Liver (tissue), 9 donors: ENCODE measurements around the gene RAC2. TPM values are rescaled to one million over a fixed set of nuclear protein-coding genes. Genes with fewer than 3 reads are reported as not detected.

Experiments used
- DNase-seq: peaks from one replicate; pipeline ENCODE4 v3.0.0-alpha.2; 2017; ENCODE audit warnings: low spot score
- H3K27ac ChIP-seq, 2 donors: one replicate each; pipeline ENCODE4 v1.7.0; 2013; ENCODE audit warnings: inconsistent platforms in 2 of 2, low read length in 2 of 2, control low read depth in 1 of 2, low read depth in 1 of 2, mild to moderate bottlenecking in 1 of 2
- H3K27me3 ChIP-seq, 4 donors: one replicate each; pipeline versions ENCODE4 v1.6.1 to v1.7.0; 2013; ENCODE audit warnings: low read length in 3 of 4, inconsistent platforms in 1 of 4, mild to moderate bottlenecking in 1 of 4, moderate library complexity in 1 of 4; ENCODE audit not compliant: control insufficient read depth in 4 of 4, insufficient read depth in 4 of 4
- H3K36me3 ChIP-seq, 4 donors: one replicate each; pipeline versions ENCODE4 v1.6.1 to v1.7.0; 2013; ENCODE audit warnings: low read length in 3 of 4, mild to moderate bottlenecking in 3 of 4, low read depth in 1 of 4, moderate library complexity in 1 of 4; ENCODE audit not compliant: control insufficient read depth in 4 of 4, insufficient read depth in 3 of 4
- H3K4me1 ChIP-seq, 4 donors: one replicate each; pipeline versions ENCODE4 v1.6.1 to v1.7.0; 2013; ENCODE audit warnings: low read length in 3 of 4, mild to moderate bottlenecking in 3 of 4, moderate library complexity in 1 of 4; ENCODE audit not compliant: control insufficient read depth in 4 of 4, insufficient read depth in 4 of 4
- H3K4me3 ChIP-seq, 3 donors: one replicate each; pipeline versions ENCODE4 v1.6.1 to v1.7.0; 2013; ENCODE audit warnings: low read length in 3 of 3, control low read depth in 1 of 3, low read depth in 1 of 3, mild to moderate bottlenecking in 1 of 3
- H3K9ac ChIP-seq, 2 donors: one replicate each; pipeline ENCODE4 v1.7.0; 2013; ENCODE audit warnings: low read length in 2 of 2, mild to moderate bottlenecking in 2 of 2, moderate library complexity in 2 of 2, control low read depth in 1 of 2, low read depth in 1 of 2
- H3K9me3 ChIP-seq, 4 donors: one replicate each; pipeline versions ENCODE4 v1.6.1 to v1.7.0; 2013; ENCODE audit warnings: low read length in 3 of 4; ENCODE audit not compliant: control insufficient read depth in 4 of 4
- EGR1 ChIP-seq, 2 donors: IDR thresholded peaks; 2 replicates each; pipeline ENCODE4 v1.6.1; 2016 to 2018; ENCODE audit warnings: antibody characterized with exemption in 2 of 2, low read depth in 2 of 2
- FOXA1 ChIP-seq: IDR thresholded peaks from 2 replicates; pipeline ENCODE4 v1.6.1; 2016; ENCODE audit warnings: antibody characterized with exemption
- FOXA2 ChIP-seq: IDR thresholded peaks from 2 replicates; pipeline ENCODE4 v1.6.1; 2016; ENCODE audit warnings: antibody characterized with exemption
- HNF4A ChIP-seq, 2 donors: conservative IDR thresholded peaks; 2 replicates each; pipeline ENCODE4 v1.6.1; 2016; ENCODE audit warnings: antibody characterized with exemption in 2 of 2, mild to moderate bottlenecking in 2 of 2
- HNF4G ChIP-seq: IDR thresholded peaks from 2 replicates; pipeline ENCODE4 v1.6.1; 2016; ENCODE audit warnings: antibody characterized with exemption
- JUND ChIP-seq, 2 donors: IDR thresholded peaks; 2 replicates each; pipeline ENCODE4 v1.6.1; 2016; ENCODE audit warnings: antibody characterized with exemption in 2 of 2
- RAD21 ChIP-seq, 2 donors: IDR thresholded peaks; 2 replicates each; pipeline ENCODE4 v1.6.1; 2016; ENCODE audit warnings: antibody characterized with exemption in 2 of 2, mild to moderate bottlenecking in 2 of 2
- RXRA ChIP-seq, 2 donors: IDR thresholded peaks; 2 replicates each; pipeline ENCODE4 v1.6.1; 2017 to 2018; ENCODE audit warnings: antibody characterized with exemption in 2 of 2, mild to moderate bottlenecking in 1 of 2
- TAF1 ChIP-seq: conservative IDR thresholded peaks from 2 replicates; pipeline ENCODE4 v1.6.1; 2016; ENCODE audit warnings: antibody characterized with exemption, mild to moderate bottlenecking
- YY1 ChIP-seq: IDR thresholded peaks from 2 replicates; pipeline ENCODE4 v1.6.1; 2016; ENCODE audit warnings: antibody characterized with exemption, mild to moderate bottlenecking
- WGBS: extraction: QIAGEN DNeasy Blood & Tissue Kit; methylation state at CpG from one replicate; pipeline ENCODE4 v1.1.7; 2013; 5-methylcytosine and 5-hydroxymethylcytosine counted together
- polyA plus RNA-seq, 2 donors: library from polyadenylated mRNA; stranded (reverse) in 1 of 2; unstranded in 1 of 2; fragments of 200-250 nt in 1 of 2; fragments of >200 nt in 1 of 2; fragmentation: Nextera tagmentation in 1 of 2; extraction: Ambion mirVana in 1 of 2; gene quantifications; one replicate each; pipeline versions ENCODE4 v1.2.1 to v1.2.3, GENCODE V29; 2013 to 2015
- total RNA-seq, 2 donors: library from RNA; depleted of rRNA; stranded (reverse); fragments of >200 nt; gene quantifications; one replicate each; pipeline ENCODE4 v1.2.3, GENCODE V29; 2014
- TF ChIP-seq, protein P1 (sequence below): IDR thresholded peaks from 2 replicates; pipeline ENCODE4 v1.6.1; 2016; ENCODE audit warnings: antibody characterized with exemption
- TF ChIP-seq, protein P2 (sequence below): IDR thresholded peaks from 2 replicates; pipeline ENCODE4 v1.6.1; 2016; ENCODE audit warnings: antibody characterized with exemption, mild to moderate bottlenecking
- TF ChIP-seq, protein P3 (sequence below): fragments of 150-350 bp; IDR thresholded peaks from 2 replicates; pipeline ENCODE4 v1.5.1; 2017; ENCODE audit warnings: improper control_type of control experiment, low read depth, low read length; ENCODE audit not compliant: missing input control
- TF ChIP-seq, protein P4 (sequence below): IDR thresholded peaks from 2 replicates; pipeline ENCODE4 v1.6.1; 2016; ENCODE audit warnings: antibody characterized with exemption
- donor health status: healthy.
- donor health status: healthy.
- donor health status: healthy.
- donor health status: healthy.
- donor health status: healthy.

Gene RAC2
- total and polyA plus RNA-seq, 4 donors = 4.0 to 15.0 (median 7.4) TPM

DNA sequence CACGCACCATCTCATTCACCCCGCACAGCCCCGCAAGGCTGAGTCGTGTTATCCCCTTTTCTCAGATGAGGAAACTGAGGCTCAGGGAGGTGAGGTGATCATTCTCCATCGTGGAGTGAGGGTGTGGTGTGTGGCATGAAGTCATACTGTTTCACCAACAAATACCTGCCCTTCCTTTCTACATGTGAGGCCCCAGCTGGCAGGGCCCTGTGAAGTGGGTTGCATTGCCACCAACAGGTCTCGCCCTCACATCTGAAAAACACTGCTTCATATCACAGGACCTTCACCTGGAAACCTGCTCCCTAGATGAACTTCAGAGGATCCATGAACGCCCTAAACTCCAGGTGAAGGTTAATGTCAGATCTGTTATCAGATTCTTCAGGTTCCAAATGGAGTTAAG lies 36.1 kb downstream of the RAC2 start (continued):
- TF ChIP-seq, protein P1, sequence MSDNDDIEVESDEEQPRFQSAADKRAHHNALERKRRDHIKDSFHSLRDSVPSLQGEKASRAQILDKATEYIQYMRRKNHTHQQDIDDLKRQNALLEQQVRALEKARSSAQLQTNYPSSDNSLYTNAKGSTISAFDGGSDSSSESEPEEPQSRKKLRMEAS = no peak
- TF ChIP-seq FOXA2 (no peak), RAD21 (IDR thresholded peaks at IDR 0.05) (no peak)

DNA sequence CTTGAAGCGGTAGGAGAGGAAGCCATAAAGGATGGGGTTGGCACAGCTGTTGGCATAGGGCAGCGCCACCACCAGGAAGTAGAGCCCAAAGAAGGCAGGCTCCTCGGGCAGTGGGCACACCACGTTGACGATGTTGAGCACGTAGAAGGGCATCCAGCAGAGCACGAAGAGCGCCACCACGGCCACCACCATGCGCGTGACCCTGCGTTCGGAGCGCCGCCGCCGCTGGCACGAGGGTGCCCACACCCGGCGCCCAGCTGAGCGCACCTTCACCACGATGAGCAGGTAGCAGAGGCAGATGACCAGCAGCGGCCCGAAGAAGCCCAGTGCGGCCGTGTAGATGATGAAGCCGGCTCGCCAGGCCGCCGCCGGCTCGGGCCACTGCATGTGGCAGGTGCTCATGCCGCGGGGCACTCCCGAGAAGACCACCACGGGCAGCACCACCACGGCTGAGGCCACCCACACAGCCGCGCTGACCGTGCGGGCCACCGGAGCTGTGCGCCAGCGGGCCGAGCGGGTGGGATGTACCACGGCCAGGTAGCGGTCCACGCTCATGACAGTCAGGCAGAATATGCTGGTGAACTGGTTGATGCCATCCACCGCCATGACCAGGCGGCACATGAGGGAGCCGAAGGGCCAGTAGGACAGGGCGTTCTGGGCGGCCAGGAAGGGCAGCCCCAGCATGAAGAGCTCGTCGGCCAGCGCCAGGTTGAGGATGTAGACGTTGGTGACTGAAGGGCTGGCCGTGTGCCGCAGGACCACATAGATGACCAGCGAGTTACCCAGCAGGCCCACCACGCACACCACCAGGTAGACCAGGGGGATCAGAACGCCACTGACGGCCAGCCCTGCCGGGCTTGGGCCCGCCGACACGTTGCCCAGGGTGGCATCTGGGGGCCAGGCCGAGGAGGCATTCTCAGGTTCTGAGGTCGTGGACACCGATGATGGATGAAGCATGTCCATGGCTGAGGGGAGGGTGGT lies 36.9 kb downstream of the RAC2 start:
- DNase-seq = no peak
- Histone ChIP-seq H3K27ac (no peak overlapping the region), H3K9ac (no peak overlapping the region), H3K4me1 (no peaks in the 10 kb centered on the region), H3K36me3 (no peaks in the 10 kb centered on the region), H3K4me3 (no peak overlapping the region), H3K27me3 (peaks cover 0 to 4% (median 0%) of the 10 kb centered on the region in 4 donors), H3K9me3 (no peaks in the 10 kb centered on the region)
- TF ChIP-seq RXRA (IDR thresholded peaks at IDR 0.05) (no peak), EGR1 (IDR thresholded peaks at IDR 0.05; ENCODE audit: low read depth in 2 of 2) (no peak), FOXA2 (no peak), YY1 (no peak)
- TF ChIP-seq, protein P1 = no peak
- TF ChIP-seq, protein P2, sequence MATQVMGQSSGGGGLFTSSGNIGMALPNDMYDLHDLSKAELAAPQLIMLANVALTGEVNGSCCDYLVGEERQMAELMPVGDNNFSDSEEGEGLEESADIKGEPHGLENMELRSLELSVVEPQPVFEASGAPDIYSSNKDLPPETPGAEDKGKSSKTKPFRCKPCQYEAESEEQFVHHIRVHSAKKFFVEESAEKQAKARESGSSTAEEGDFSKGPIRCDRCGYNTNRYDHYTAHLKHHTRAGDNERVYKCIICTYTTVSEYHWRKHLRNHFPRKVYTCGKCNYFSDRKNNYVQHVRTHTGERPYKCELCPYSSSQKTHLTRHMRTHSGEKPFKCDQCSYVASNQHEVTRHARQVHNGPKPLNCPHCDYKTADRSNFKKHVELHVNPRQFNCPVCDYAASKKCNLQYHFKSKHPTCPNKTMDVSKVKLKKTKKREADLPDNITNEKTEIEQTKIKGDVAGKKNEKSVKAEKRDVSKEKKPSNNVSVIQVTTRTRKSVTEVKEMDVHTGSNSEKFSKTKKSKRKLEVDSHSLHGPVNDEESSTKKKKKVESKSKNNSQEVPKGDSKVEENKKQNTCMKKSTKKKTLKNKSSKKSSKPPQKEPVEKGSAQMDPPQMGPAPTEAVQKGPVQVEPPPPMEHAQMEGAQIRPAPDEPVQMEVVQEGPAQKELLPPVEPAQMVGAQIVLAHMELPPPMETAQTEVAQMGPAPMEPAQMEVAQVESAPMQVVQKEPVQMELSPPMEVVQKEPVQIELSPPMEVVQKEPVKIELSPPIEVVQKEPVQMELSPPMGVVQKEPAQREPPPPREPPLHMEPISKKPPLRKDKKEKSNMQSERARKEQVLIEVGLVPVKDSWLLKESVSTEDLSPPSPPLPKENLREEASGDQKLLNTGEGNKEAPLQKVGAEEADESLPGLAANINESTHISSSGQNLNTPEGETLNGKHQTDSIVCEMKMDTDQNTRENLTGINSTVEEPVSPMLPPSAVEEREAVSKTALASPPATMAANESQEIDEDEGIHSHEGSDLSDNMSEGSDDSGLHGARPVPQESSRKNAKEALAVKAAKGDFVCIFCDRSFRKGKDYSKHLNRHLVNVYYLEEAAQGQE = no peak
- WGBS = 94% methylated on average over 71 of the region's 71 CpGs

DNA sequence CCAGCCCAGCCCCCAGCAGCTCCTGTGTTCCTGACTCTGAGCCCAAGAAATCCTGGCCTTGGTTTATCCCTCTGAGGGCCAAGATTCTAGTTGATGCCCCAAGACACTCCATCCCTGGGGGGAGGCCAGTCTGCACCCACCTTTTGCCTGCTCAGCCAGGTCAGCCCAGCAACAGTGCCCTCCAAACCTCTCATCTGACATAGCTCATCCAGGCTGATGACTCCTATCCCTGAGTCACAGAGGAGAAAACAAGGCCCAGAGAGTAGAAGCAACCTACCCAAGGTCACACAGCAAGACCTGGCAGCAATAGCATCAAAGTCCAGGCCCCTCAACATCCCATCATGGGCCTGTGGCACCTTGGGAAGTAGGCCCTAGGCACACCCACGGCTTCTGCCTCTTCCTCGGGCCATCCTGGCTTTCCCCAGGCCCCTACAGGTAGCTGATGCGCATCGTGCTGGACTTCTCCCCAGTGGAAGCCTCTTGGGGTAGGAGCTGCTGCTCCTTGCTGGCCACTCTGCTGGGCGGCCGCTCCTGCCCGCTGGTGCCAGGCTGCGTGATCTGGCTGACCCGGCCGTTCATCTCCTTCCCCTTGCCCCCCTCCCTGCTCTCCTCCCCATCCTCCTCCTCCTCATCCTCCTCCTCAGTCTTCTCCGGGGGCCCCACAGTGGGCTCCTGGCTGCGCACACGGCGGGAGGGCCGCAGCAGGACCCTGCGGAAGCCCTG lies 37.8 kb downstream of the RAC2 start:
- no peak for DNase-seq
- 94% methylated on average over 16 of the region's 16 CpGs for WGBS
- TF ChIP-seq, protein P3, sequence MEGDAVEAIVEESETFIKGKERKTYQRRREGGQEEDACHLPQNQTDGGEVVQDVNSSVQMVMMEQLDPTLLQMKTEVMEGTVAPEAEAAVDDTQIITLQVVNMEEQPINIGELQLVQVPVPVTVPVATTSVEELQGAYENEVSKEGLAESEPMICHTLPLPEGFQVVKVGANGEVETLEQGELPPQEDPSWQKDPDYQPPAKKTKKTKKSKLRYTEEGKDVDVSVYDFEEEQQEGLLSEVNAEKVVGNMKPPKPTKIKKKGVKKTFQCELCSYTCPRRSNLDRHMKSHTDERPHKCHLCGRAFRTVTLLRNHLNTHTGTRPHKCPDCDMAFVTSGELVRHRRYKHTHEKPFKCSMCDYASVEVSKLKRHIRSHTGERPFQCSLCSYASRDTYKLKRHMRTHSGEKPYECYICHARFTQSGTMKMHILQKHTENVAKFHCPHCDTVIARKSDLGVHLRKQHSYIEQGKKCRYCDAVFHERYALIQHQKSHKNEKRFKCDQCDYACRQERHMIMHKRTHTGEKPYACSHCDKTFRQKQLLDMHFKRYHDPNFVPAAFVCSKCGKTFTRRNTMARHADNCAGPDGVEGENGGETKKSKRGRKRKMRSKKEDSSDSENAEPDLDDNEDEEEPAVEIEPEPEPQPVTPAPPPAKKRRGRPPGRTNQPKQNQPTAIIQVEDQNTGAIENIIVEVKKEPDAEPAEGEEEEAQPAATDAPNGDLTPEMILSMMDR = no peak
- TF ChIP-seq JUND (IDR thresholded peaks at IDR 0.05) = no peak
- TF ChIP-seq HNF4A (conservative IDR thresholded peaks at IDR 0.05) = no peak
- TF ChIP-seq, protein P4, sequence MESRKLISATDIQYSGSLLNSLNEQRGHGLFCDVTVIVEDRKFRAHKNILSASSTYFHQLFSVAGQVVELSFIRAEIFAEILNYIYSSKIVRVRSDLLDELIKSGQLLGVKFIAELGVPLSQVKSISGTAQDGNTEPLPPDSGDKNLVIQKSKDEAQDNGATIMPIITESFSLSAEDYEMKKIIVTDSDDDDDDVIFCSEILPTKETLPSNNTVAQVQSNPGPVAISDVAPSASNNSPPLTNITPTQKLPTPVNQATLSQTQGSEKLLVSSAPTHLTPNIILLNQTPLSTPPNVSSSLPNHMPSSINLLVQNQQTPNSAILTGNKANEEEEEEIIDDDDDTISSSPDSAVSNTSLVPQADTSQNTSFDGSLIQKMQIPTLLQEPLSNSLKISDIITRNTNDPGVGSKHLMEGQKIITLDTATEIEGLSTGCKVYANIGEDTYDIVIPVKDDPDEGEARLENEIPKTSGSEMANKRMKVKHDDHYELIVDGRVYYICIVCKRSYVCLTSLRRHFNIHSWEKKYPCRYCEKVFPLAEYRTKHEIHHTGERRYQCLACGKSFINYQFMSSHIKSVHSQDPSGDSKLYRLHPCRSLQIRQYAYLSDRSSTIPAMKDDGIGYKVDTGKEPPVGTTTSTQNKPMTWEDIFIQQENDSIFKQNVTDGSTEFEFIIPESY = no peak
- TF ChIP-seq, protein P2 = no peak
- TF ChIP-seq EGR1 (IDR thresholded peaks at IDR 0.05; ENCODE audit: low read depth in 2 of 2) = no peak
- no peak for TF ChIP-seq YY1
- TF ChIP-seq, protein P1 = no peak
- TF ChIP-seq HNF4G = no peak
- no peak for TF ChIP-seq FOXA1
- TF ChIP-seq TAF1 = no peak
- TF ChIP-seq RAD21 (IDR thresholded peaks at IDR 0.05) = no peak

More for the DNA sequence above, 37.8 kb downstream of the RAC2 start:
- Histone ChIP-seq H3K27ac (no peak overlapping the region), H3K27me3 (peaks cover 0 to 2% (median 0%) of the 10 kb centered on the region in 4 donors), H3K4me1 (no peaks in the 10 kb centered on the region), H3K9me3 (no peaks in the 10 kb centered on the region), H3K36me3 (no peaks in the 10 kb centered on the region), H3K4me3 (no peak overlapping the region), H3K9ac (no peak overlapping the region)
